Activated T-helper 2 cell treated with anti-CD3 and anti-CD28 coated beads, Interferon-gamma antibody, Interleukin-2, Interleukin-4, amounts not matched to agents 10 μg/mL and 5 μg/mL and 100 μg/mL, durations not matched to agents 14 hours and 24 hours and 36 hours (primary cell): ENCODE results near the gene SEMA3F. TPM values are rescaled to one million over a fixed set of nuclear protein-coding genes. Genes with fewer than 3 reads are reported as not detected.

Source experiments
- DNase-seq: peaks from one replicate; pipeline ENCODE4 v3.0.0; 2021; ENCODE audit warnings: low spot score
- H3K27ac Mint-ChIP-seq: one replicate; pipeline ENCODE4 v1.8.0; 2021; ENCODE audit warnings: mixed read lengths
- H3K27me3 Mint-ChIP-seq: one replicate; pipeline ENCODE4 v1.8.0; 2021; ENCODE audit warnings: low read depth, mixed read lengths
- H3K36me3 Mint-ChIP-seq: one replicate; pipeline ENCODE4 v1.8.0; 2021; ENCODE audit warnings: low read depth, mixed read lengths
- H3K4me1 Mint-ChIP-seq: one replicate; pipeline ENCODE4 v1.8.0; 2021; ENCODE audit warnings: low read depth, mixed read lengths
- H3K4me3 Mint-ChIP-seq: one replicate; pipeline ENCODE4 v1.8.0; 2021; ENCODE audit warnings: low read depth, mild to moderate bottlenecking, moderate library complexity, mixed read lengths
- H3K9me3 Mint-ChIP-seq: one replicate; pipeline ENCODE4 v1.8.0; 2021; ENCODE audit warnings: mixed read lengths
- intact Hi-C: fragments of 100-400 bp; cut with micrococcal nuclease; formaldehyde crosslinking; loops from one replicate; pipeline ENCODE4 v1.15.1; 2023
- total RNA-seq: library from RNA; stranded (reverse); gene quantifications from 2 replicates; pipeline ENCODE4 v1.2.3, GENCODE V29; 2022

SEMA3F gene
- total RNA-seq, 1 donor from 2014 or later: 0.21 TPM

- H3K36me3 Mint-ChIP-seq: no peaks in the 10 kb centered on the region
- H3K9me3 Mint-ChIP-seq: no peaks in the 10 kb centered on the region
- intact Hi-C loops: no loop called here
- peaks cover 3% of the 10 kb centered on the region for H3K27me3 Mint-ChIP-seq
- H3K27ac Mint-ChIP-seq: no peak overlapping the region
- H3K4me1 Mint-ChIP-seq: no peaks in the 10 kb centered on the region
- no peak overlapping the region for H3K4me3 Mint-ChIP-seq
- DNase-seq: no peak
These were observed 9.4 kb downstream of the SEMA3F start for GRCh38 chr3:50164481-50164880.

GRCh38 chr3:50164984-50165909 lies 10.1 kb downstream of the SEMA3F start:
- Mint-ChIP-seq H3K36me3 (no peaks in the 10 kb centered on the region), H3K4me1 (no peaks in the 10 kb centered on the region), H3K27ac (no peak overlapping the region), H3K27me3 (peaks cover 3% of the 10 kb centered on the region), H3K4me3 (no peak overlapping the region), H3K9me3 (no peaks in the 10 kb centered on the region)
- intact Hi-C loops: no loop called here
- DNase-seq: no peak

GRCh38 chr3:50165910-50166538 lies 10.9 kb downstream of the SEMA3F start:
- intact Hi-C loops: no loop called here
- Mint-ChIP-seq H3K36me3 (no peaks in the 10 kb centered on the region), H3K9me3 (no peaks in the 10 kb centered on the region), H3K4me1 (no peaks in the 10 kb centered on the region), H3K27me3 (peaks cover 3% of the 10 kb centered on the region), H3K27ac (no peak overlapping the region), H3K4me3 (no peak overlapping the region)
- no peak for DNase-seq

GRCh38 chr3:50166620-50167019 lies 11.5 kb downstream of the SEMA3F start:
- Mint-ChIP-seq H3K27me3 (peaks cover 3% of the 10 kb centered on the region), H3K4me3 (no peak overlapping the region), H3K9me3 (no peaks in the 10 kb centered on the region), H3K27ac (no peak overlapping the region), H3K4me1 (no peaks in the 10 kb centered on the region), H3K36me3 (no peaks in the 10 kb centered on the region)
- no peak for DNase-seq
- intact Hi-C loops: no loop called here

- Mint-ChIP-seq H3K4me1 (no peaks in the 10 kb centered on the region), H3K27ac (no peak overlapping the region), H3K27me3 (peaks cover 3% of the 10 kb centered on the region), H3K36me3 (no peaks in the 10 kb centered on the region), H3K9me3 (no peaks in the 10 kb centered on the region), H3K4me3 (no peak overlapping the region)
- intact Hi-C loops: no loop called here
- DNase-seq: no peak
These were observed 12.1 kb downstream of the SEMA3F start for GRCh38 chr3:50167069-50167840.

- Mint-ChIP-seq H3K9me3 (no peaks in the 10 kb centered on the region), H3K27ac (no peak overlapping the region), H3K36me3 (no peaks in the 10 kb centered on the region), H3K4me1 (no peaks in the 10 kb centered on the region), H3K4me3 (no peak overlapping the region), H3K27me3 (peaks cover 3% of the 10 kb centered on the region)
- no peak for DNase-seq
- intact Hi-C loops: no loop called here
These were observed 12.7 kb downstream of the SEMA3F start for GRCh38 chr3:50167841-50168209.

- Mint-ChIP-seq H3K36me3 (no peaks in the 10 kb centered on the region), H3K4me1 (no peaks in the 10 kb centered on the region)
These were observed 13.3 kb downstream of the SEMA3F start for GRCh38 chr3:50168388-50168787.

GRCh38 chr3:50168791-50169190 lies 13.7 kb downstream of the SEMA3F start:
- peaks cover 3% of the 10 kb centered on the region for H3K27me3 Mint-ChIP-seq
- H3K9me3 Mint-ChIP-seq: no peaks in the 10 kb centered on the region
- intact Hi-C loops: no loop called here
- H3K4me3 Mint-ChIP-seq: no peak overlapping the region
- no peaks in the 10 kb centered on the region for H3K36me3 Mint-ChIP-seq
- DNase-seq: no peak
- H3K4me1 Mint-ChIP-seq: peaks cover 1% of the 10 kb centered on the region
- H3K27ac Mint-ChIP-seq: no peak overlapping the region

More at GRCh38 chr3:50168388-50168787, 13.3 kb downstream of the SEMA3F start:
- no peak overlapping the region for H3K27ac Mint-ChIP-seq
- intact Hi-C loops: no loop called here
- no peak for DNase-seq
- H3K4me3 Mint-ChIP-seq: no peak overlapping the region
- H3K27me3 Mint-ChIP-seq: peaks cover 3% of the 10 kb centered on the region
- no peaks in the 10 kb centered on the region for H3K9me3 Mint-ChIP-seq

GRCh38 chr3:50169232-50169832 lies 14.2 kb downstream of the SEMA3F start:
- intact Hi-C loops: no loop called here
- Mint-ChIP-seq H3K27ac (no peak overlapping the region), H3K4me3 (no peak overlapping the region), H3K9me3 (no peaks in the 10 kb centered on the region), H3K4me1 (peaks cover 3% of the 10 kb centered on the region), H3K36me3 (no peaks in the 10 kb centered on the region), H3K27me3 (peaks cover 3% of the 10 kb centered on the region)
- DNase-seq: no peak

GRCh38 chr3:50169858-50170257 lies 14.7 kb downstream of the SEMA3F start:
- H3K36me3 Mint-ChIP-seq: no peaks in the 10 kb centered on the region
- DNase-seq: no peak
- no peaks in the 10 kb centered on the region for H3K9me3 Mint-ChIP-seq
- no peaks in the 10 kb centered on the region for H3K27me3 Mint-ChIP-seq
- no peak overlapping the region for H3K27ac Mint-ChIP-seq
- intact Hi-C loops: no loop called here
- H3K4me3 Mint-ChIP-seq: no peak overlapping the region
- peaks cover 3% of the 10 kb centered on the region for H3K4me1 Mint-ChIP-seq

- Mint-ChIP-seq H3K27me3 (no peaks in the 10 kb centered on the region), H3K9me3 (no peaks in the 10 kb centered on the region), H3K27ac (no peak overlapping the region), H3K4me3 (no peak overlapping the region), H3K36me3 (no peaks in the 10 kb centered on the region), H3K4me1 (peaks cover 3% of the 10 kb centered on the region)
- no peak for DNase-seq
- intact Hi-C loops: no loop called here
These were observed 15.6 kb downstream of the SEMA3F start for GRCh38 chr3:50170689-50171088.

GRCh38 chr3:50171540-50172301 lies 16.6 kb downstream of the SEMA3F start:
- no peak for DNase-seq
- H3K4me3 Mint-ChIP-seq: no peak overlapping the region
- H3K4me1 Mint-ChIP-seq: peaks cover 3% of the 10 kb centered on the region
- H3K9me3 Mint-ChIP-seq: no peaks in the 10 kb centered on the region
- H3K27me3 Mint-ChIP-seq: no peaks in the 10 kb centered on the region
- H3K36me3 Mint-ChIP-seq: no peaks in the 10 kb centered on the region
- no peak overlapping the region for H3K27ac Mint-ChIP-seq
- intact Hi-C loops: no loop called here
